ENCODE data around the gene IL1RAPL1.
"Not testable (repeated sequence)": the region's sequence is repeated elsewhere in the genome, so short reads cannot be mapped to it uniquely, and the experiment has no call there.

IL1RAPL1 gene

DNA sequence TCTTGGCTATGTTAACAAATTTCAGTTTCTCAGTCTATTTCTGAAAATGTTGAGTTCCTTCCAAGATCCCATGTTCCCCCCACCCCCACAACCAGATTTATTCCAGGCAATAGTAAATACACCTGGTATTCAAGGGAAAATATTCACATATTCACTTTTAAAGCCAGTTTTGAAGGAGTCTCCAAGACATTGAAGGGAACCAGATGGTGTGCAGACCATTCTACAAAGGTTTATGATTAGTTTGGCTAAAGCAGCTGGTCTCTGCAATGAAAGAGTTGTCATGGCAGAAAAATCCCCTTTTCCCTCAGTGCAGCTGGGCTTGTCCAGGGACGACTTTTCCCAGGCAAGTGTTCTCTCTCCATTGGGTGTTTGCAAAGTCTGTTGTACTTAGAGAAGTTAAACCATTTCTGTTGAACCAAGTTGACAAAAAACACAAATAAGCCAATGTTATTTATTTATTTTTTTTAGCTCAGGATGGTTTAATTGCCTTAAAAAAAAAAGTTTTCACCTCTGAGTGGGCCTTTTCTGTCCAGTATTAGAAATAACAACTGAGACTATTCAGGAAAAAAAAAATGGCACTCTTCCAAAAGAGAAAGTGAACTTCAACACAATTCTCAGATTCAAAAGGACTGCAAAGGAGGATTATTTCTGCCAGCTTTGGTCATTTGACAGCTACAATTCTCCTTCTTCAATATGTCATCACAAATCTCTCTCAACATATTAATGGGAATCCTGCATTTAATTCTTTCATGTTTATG, 410.6 kb downstream of the IL1RAPL1 start:
- peak; percentile 39 for DNase-seq

DNA sequence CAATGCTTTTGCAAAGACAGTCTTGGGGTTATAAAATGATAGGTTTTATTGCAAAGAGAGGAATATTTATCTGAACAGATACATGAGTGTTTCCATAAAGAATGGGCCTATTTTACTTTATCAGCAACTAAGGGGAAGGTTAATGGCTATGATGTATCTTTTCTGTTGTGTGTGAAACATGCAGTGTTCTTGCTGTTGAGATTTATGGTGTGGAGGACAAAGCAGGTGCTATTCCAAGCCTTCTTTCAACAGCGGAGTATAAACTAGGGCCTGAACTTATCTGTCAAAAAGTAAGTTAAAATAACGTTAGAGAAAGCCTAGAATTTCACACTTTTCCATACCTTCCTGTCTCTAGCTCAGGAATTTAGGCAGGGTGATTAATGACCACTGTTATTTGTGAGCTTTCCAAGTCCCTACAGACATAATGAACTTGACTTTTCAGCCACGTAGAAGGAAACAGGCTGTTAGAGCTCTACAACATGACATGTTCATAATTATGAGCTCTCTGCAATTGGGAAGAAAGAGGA, 411.4 kb downstream of the IL1RAPL1 start:
- no peak for DNase-seq

GRCh38 chrX:29012867-29013266, 425.6 kb downstream of the IL1RAPL1 start:
- DNase-seq: no peak

- DNase-seq: no peak
Measured at GRCh38 chrX:29023207-29023606, 436.0 kb downstream of the IL1RAPL1 start.

DNA sequence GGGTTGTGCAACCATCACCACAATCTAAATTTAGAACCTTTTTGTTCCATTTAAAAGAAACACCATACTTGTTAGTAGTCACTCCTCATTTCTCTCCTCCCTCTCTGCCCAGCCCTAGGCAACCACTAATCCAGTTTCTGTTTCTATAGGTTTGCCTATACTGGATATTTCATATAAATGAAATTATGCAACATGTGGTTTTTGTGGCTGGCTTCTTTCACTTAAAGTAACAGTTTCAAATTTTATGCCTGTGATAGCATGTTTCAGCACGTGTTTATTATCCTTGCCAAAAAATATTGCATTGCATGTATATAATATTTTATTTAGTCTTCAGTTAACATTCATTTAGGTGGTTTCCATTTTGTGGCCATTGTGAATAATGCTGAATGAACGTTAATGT, 437.6 kb downstream of the IL1RAPL1 start:
- DNase-seq: no peak

GRCh38 chrX:29039501-29039900, 452.3 kb downstream of the IL1RAPL1 start:
- DNase-seq: no peak

- DNase-seq: no peak
Measured at GRCh38 chrX:29040160-29040559, 452.9 kb downstream of the IL1RAPL1 start.

DNA sequence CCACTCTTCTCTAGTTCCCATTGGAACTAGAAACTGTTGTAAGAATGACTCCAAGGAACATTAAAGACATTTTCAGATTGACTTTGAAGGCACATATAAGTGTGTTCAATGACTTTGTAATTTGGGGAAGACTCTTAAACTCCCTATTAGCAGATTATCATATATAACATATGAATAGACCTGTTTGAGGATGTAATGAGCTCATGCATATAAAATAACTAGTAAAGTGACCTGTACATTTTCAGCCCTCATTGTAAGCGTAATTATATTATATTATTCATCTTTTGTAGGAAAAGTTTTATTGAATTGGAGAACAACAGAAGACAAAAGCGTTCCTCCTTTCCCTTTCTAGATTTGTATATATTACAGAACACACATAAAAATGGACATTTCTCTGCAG, 455.1 kb downstream of the IL1RAPL1 start:
- DNase-seq: no peak

DNA sequence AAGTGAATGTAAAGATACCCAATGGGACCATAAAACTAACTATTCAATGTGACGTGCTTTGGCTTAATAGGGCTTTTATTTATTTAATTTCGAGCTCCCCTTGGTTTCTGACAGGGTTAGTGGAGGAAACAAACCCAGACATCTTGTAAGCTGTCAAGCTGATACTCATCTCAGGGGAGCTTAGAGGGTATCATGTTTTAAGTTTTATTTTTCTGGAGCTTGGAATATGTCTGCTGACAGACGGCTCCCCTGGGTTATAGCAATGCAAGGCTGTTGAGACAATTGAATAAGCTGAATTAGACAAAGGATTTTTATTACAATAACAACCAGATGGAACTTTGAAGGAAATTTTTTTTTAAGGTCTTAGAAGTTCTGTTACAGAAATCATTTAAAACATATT, 456.5 kb downstream of the IL1RAPL1 start:
- no peak for DNase-seq

- DNase-seq: no peak
Measured at GRCh38 chrX:29044423-29045184, 457.4 kb downstream of the IL1RAPL1 start.

DNA sequence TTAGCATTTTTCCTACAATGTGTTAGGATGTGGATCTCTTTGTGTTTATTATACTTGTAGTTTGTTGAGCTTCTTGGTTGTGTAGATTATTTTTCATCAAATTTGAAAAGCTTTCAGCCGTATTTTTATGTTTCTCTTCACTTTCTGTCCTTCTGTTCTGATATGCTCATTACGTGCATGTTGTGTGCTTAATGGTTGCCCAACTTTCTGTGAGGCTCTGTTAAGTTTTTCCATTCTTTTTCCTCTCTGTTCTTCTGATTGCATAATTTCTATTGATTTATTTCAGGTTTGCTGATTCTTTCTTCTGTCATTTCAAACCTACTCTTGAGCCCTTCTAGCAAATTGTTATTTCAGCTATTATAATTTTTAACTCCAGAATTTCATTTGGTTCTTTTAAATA, 478.2 kb downstream of the IL1RAPL1 start:
- no peak for DNase-seq

DNA sequence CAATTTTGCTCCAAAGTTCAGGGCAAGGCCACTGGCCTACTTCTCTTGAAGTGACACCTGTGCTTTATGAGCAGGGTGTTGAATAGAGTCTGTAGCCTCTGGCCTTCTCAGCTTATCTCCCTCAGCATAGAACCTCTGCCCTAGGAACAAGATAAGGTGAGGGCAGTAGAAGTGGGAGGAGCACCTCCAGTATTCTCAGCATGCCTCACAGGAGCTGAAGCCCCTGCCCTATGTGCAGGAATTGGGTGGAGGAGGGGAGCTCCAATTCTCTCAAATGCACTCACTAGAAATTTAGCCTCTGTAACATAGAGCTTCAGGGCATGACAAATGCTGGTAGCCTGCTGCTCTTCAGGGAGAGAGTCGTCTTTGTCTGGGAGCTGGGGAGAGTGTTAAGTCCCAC, 479.3 kb downstream of the IL1RAPL1 start:
- no peak for DNase-seq

GRCh38 chrX:29067351-29067750, 480.1 kb downstream of the IL1RAPL1 start:
- no peak for DNase-seq

GRCh38 chrX:29071525-29072320, 484.5 kb downstream of the IL1RAPL1 start:
- DNase-seq: no peak

- DNase-seq: no peak
Measured at GRCh38 chrX:29082558-29082957, 495.3 kb downstream of the IL1RAPL1 start.

DNA sequence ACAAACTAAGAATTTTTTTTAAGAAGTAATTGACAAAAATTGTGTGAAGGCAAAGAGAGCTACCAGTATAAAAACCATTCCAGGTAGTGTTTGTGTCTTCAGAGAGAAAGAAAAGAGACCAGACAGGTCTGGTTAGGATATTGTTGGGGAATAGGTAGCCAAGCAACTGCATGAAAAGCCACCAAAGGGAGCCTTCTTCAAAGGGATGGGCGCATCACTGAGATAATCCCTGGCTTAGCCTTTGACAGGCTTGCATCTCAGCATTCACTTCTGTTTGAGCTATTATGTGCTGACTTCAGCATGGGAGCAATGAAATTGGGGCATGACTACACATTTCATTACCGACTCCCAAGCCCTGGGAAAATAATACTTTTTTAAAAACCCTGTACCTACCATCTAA, 496.6 kb downstream of the IL1RAPL1 start:
- no peak for DNase-seq

DNA sequence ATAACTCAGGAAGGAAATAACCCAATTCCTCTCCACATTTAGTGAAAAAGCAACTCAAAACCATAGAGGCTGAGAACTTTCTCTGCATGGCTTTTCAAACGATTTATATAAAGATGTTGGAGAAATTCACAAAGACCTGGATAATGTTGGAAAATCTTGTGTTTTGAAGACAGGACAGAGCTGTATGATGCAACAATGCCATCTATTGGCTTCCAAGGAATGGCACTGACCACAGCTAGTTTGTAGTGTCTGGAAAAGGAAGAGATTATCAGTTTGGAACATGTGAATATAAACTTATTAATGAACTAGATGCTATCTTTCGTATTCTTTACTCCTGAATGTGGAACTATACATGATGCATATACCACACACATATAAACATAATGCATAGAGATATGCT, 503.6 kb downstream of the IL1RAPL1 start:
- no peak for DNase-seq

DNA sequence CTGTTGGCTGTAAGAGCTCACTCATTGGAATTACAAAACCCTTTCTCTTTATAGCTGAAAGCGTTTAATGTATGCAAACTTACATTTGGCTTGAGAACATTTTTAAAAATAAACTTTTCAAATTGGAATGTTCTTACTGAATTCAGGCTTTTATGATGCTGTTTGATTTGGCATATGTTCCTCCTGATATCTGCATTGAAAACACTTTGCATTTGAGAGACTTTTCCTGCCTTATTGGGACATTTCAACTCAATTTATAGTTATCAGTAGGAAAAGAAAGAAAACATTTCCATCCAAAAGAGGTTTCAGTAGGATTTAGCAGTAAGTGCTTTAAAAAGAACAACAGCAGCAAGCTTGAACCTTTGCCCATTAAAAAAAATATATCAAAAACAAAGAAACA, 520.0 kb downstream of the IL1RAPL1 start:
- DNase-seq: no peak

- DNase-seq: no peak
Measured at GRCh38 chrX:29110041-29110440, 522.8 kb downstream of the IL1RAPL1 start.

GRCh38 chrX:29113221-29113620, 526.0 kb downstream of the IL1RAPL1 start:
- DNase-seq: no peak

DNA sequence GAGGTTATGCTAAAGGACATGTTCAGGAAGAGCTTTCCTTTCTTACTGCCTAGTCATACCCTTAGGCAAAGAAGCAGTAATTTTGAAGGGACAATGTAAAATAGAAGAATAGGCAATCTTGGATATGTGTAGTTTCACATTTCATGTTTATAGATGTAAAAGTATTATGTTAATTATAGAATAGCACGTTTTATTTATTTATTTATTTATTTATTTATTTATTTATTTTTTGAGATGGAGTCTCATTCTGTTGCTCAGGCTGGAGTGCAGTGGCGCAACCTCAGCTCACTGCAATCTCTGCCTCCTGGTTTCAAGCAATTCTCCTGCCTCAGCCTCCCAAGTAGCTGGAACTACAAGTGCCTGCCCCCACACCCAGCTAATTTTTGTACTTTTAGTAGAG, 535.6 kb downstream of the IL1RAPL1 start:
- not testable (repeated sequence) for DNase-seq

DNA sequence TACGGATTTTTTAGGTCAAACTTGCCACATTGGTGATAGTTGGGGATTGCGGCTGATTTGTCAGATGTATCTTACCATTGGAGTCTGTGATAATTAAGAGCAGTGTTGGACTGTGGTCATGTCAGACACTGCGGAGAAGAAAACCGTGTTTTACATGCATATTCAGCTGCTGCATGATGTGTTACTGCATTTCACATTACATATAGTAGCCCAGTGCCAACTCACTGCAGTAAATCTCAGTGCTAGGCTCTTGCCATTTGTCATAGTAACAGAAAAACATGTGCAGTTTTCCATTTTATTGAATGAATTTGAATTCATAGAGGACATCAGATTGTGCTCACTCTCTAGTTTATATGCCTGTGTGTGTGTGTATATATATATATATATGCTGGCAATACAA, 543.7 kb downstream of the IL1RAPL1 start:
- DNase-seq: no peak

DNA sequence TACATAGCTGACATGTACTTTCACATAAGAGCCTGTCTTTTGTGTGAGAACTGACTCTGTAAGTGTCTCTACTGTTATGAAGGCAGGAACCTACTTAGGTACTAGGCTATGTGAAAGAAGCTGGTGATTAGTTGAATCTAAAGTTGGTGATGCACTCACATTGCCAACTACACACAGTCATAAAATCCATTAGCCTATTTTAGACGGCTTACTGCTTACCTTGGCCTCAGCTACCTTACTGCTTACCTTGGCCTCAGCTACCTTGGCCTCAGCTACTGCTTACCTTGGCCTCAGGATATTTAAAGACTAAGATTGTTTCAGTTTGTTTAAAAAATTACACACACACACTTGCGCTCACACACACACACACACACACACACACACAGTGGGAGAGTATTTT, 549.7 kb downstream of the IL1RAPL1 start:
- no peak for DNase-seq
